ENCODE measurements around the gene TSPAN31. TPM values are rescaled to one million over a fixed set of nuclear protein-coding genes. Genes with fewer than 3 reads are reported as not detected.

Gene TSPAN31
- total and polyA plus RNA-seq, 8 donors = 12.2 to 29.8 (median 14.5) TPM

DNA sequence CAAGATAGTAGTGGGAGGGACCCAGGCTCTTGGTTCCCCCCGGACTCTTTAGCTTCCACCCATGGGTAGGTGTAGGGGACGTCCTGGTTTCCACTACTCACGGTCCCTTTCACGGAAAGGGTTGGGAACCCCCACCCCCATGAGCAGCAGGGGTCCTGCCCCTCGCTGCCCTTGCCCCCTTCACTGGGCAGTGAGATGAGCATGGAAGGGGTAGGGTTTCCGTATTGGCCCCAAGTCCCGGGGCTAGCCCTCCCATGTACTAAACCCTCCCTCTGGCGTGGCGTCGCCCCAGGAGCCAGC is 19.0 kb upstream of the TSPAN31 start:
- Histone ChIP-seq H3K4me1 (no peaks in the 10 kb centered on the region), H3K4me3 (peak overlapping the region in 3 of 4 donors; percentile 63 to 79 (median 71)), H3K9me3 (no peaks in the 10 kb centered on the region), H3K27ac (no peak overlapping the region), H3K27me3 (no peaks in the 10 kb centered on the region), H3K36me3 (peaks cover 0 to 2% (median 0%) of the 10 kb centered on the region in 3 donors)
- no peak for ATAC-seq
- 4 to 6% methylated on average over 10 of the region's 10 CpGs for WGBS, 2 donors
- no peak for FAIRE-seq
- DNase-seq = no peak
- TF ChIP-seq, protein P1, sequence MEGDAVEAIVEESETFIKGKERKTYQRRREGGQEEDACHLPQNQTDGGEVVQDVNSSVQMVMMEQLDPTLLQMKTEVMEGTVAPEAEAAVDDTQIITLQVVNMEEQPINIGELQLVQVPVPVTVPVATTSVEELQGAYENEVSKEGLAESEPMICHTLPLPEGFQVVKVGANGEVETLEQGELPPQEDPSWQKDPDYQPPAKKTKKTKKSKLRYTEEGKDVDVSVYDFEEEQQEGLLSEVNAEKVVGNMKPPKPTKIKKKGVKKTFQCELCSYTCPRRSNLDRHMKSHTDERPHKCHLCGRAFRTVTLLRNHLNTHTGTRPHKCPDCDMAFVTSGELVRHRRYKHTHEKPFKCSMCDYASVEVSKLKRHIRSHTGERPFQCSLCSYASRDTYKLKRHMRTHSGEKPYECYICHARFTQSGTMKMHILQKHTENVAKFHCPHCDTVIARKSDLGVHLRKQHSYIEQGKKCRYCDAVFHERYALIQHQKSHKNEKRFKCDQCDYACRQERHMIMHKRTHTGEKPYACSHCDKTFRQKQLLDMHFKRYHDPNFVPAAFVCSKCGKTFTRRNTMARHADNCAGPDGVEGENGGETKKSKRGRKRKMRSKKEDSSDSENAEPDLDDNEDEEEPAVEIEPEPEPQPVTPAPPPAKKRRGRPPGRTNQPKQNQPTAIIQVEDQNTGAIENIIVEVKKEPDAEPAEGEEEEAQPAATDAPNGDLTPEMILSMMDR (IDR thresholded peaks at IDR 0.05) = no peak
- intact Hi-C loops (cut with DNase I) = no loop called here

DNA sequence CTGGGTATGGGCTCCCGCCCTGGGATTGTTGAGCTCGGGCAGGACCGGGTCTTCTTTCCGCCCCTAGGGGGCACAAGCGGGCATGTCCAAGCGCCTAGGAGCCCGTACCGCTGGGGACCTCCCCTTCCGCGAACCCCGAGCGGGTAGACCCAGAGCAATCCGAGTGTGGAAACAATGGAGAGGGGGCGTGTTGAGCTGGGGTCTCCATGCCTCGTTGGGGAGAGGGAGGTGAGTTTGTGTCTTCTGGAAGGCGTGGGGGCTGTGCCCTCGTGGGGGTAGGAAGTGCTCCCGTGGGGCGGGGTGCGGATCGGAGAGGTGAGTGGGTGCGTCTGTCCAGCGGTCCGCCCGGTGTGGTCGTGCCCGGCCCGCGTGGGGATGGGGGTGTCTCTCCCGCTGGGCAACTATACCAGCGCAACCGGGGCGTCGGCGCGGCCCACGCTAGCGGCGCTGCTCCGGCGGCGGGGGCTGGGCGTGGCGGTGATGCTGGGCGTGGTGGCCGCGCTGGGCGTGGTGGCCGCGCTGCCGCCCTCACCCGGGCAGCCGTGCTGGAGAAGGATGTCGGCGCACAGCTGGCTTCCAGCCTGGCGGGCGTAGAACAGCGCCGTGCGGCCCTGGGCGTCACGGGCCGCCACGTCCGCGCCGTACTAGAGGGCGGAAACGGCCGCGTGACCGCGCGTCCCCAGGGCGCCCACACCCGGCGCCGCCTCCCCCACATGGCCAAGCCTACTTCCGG is 18.5 kb upstream of the TSPAN31 start:
- Histone ChIP-seq H3K36me3 (no peaks in the 10 kb centered on the region), H3K9me3 (no peaks in the 10 kb centered on the region), H3K4me3 (peak overlapping the region; percentile 47 to 79 (median 67)), H3K27me3 (no peaks in the 10 kb centered on the region), H3K27ac (peak overlapping the region in 1 of 4 donors; percentile 52), H3K4me1 (no peaks in the 10 kb centered on the region)
- WGBS, 2 donors = 6% methylated on average over 63 to 79 of the region's 79 CpGs
- TF ChIP-seq, protein P1 (IDR thresholded peaks at IDR 0.05) = peak; percentile 53 to 80 (median 72)
- intact Hi-C loops (cut with DNase I) = no loop called here
- DNase-seq = peak; percentile 79 to 93 (median 88)
- peak; percentile 83 to 93 (median 88) for ATAC-seq
- FAIRE-seq = no peak

DNA sequence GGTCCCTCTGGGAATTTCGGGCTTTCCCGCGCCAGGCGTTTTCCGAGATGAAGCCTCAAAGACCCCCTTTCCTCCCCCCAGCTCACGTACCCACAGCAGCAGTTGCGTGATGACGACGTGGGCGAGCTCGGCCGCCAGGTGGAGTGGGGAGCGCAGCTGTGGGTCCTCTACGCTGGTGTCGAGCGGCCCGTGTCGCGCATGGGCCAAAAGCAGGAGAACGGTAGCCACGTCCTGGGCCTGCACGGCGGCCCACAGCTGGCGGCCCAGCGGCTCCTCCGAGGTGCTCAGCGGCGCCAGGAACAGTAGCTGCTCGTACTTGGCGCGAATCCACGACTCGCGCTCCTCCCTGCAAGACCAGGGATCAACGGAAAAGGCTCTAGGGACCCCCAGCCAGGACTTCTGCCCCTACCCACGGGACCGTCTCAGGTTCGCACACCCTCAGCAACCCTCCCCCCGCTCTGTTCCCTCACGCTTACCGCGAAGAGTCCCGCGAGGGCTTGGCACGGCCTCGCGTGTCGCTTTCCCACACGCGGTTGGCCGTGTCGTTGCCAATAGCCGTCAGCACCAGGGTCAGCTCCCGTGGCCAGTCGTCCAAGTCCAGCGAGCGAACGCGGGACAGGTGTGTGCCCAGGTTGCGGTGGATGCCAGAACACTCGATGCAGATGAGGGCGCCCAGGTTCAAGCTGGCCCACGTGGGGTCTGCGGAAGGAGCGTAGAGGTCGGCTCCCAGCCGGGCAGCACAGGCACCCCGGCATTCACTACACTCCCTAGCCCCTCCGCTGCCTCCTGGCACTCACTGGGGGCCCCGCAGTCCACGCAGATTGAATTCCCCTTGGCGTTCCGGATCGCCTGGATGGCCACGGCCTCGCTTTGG is 17.7 kb upstream of the TSPAN31 start:
- FAIRE-seq (no peak), ATAC-seq (peak; percentile 57 to 68 (median 59)), DNase-seq (peak in 5 of 6 donors; percentile 52 to 91 (median 75))
- H3K9me3 ChIP-seq = no peaks in the 10 kb centered on the region
- H3K4me3 ChIP-seq = peak overlapping the region; percentile 47 to 79 (median 67)
- peak overlapping the region in 1 of 4 donors; percentile 52 for H3K27ac ChIP-seq
- WGBS, 2 donors = 13 to 15% methylated on average over 72 to 76 of the region's 76 CpGs
- H3K27me3 ChIP-seq = no peaks in the 10 kb centered on the region
- TF ChIP-seq, protein P1 (IDR thresholded peaks at IDR 0.05) = no peak
- H3K36me3 ChIP-seq = no peaks in the 10 kb centered on the region
- H3K4me1 ChIP-seq = no peaks in the 10 kb centered on the region
- intact Hi-C loops (cut with DNase I) = no loop called here

DNA sequence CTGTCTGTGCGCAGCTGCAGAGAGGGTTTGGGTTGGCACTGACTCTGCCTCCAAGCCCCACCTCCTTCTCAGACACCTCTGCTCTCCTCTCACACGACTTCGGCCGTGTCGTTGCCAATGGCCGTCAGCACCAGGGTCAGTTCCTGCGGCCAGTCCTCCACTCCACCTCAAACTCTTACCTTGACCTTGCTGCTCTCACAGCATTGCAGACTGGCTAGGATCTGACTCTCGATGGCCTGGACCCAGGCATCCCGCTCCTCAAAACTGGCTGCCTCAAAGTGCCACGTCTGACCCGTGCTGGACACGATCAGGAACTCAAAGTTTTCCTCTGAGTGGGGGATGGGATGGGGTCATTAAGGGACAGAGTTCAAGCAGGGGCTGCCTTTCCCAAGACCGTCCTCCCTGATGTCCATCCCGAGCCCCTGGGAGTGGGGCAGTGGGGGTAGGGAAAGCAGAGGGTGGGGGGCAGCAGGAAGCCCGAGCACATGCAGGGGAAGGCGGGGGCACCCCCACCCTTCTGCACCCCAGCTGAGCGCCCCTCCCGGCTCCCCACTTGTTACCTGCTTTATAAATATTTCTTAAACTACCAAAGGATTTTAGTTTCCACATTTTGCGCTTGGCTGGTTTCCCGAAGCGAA is 17.0 kb upstream of the TSPAN31 start:
- no peaks in the 10 kb centered on the region for H3K36me3 ChIP-seq
- no peaks in the 10 kb centered on the region for H3K27me3 ChIP-seq
- peak in 1 of 4 donors; percentile 33 for ATAC-seq
- H3K9me3 ChIP-seq = no peaks in the 10 kb centered on the region
- intact Hi-C loops (cut with DNase I) = no loop called here
- WGBS, 2 donors = 50 to 63% methylated on average over 21 of the region's 21 CpGs
- no peak overlapping the region for H3K4me3 ChIP-seq
- peak in 2 of 6 donors; percentile 16 to 51 for DNase-seq
- FAIRE-seq = no peak
- H3K4me1 ChIP-seq = no peaks in the 10 kb centered on the region
- H3K27ac ChIP-seq = no peak overlapping the region
- TF ChIP-seq, protein P1 (IDR thresholded peaks at IDR 0.05) = no peak

All from pancreas (tissue), 10 donors.